Body of pancreas (tissue), 4 donors: ENCODE data around the gene LRRFIP1. TPM values are rescaled to one million over a fixed set of nuclear protein-coding genes. Genes with fewer than 3 reads are reported as not detected.
"Not testable (repeated sequence)": the region's sequence is repeated elsewhere in the genome, so short reads cannot be mapped to it uniquely, and the experiment has no call there.

Experiments used
- ATAC-seq: fragments of 150-250 bp; one replicate; pipeline ENCODE4 v1.9.1; 2016
- DNase-seq, 4 donors: peaks; one replicate each; pipeline ENCODE4 v3.0.0-alpha.2; 2019
- H3K27ac ChIP-seq, 4 donors: fragments of 200-600 bp; sonication (generic); 1 replicate in 3 of 4; 2 replicates in 1 of 4; pipeline versions ENCODE4 v1.5.1 to v1.6.1; 2016 to 2019; ENCODE audit warnings: mild to moderate bottlenecking in 1 of 4, mixed read lengths in 1 of 4, moderate library complexity in 1 of 4
- H3K27me3 ChIP-seq, 2 donors: fragments of 200-600 bp; sonication (generic); one replicate each; pipeline ENCODE4 v1.6.0; 2016; ENCODE audit warnings: mild to moderate bottlenecking in 1 of 2
- H3K36me3 ChIP-seq, 2 donors: fragments of 200-600 bp; sonication (generic); replicated peaks in 1 of 2; 2 replicates each; pipeline ENCODE4 v1.5.1; 2016; ENCODE audit warnings: low read depth in 2 of 2; ENCODE audit not compliant: insufficient read depth in 1 of 2
- H3K4me1 ChIP-seq: fragments of 200-600 bp; sonication (generic); one replicate; pipeline ENCODE4 v1.6.0; 2016
- H3K4me3 ChIP-seq, 2 donors: fragments of 200-600 bp; sonication (generic); 1 replicate in 1 of 2; 2 replicates in 1 of 2; pipeline ENCODE4 v1.5.1; 2016 to 2019
- H3K9me3 ChIP-seq, 3 donors: fragments of 200-600 bp; sonication (generic); 1 replicate in 2 of 3; 2 replicates in 1 of 3; pipeline ENCODE4 v1.5.1; 2016
- POLR2A ChIP-seq, 3 donors: fragments of 450-650 bp; IDR thresholded peaks; one replicate each; pipeline ENCODE4 v1.6.1; 2016; ENCODE audit warnings: antibody characterized with exemption in 3 of 3, mild to moderate bottlenecking in 2 of 3
- WGBS, 2 donors: methylation state at CpG; one replicate each; pipeline ENCODE4 v1.1.5; 2017; 5-methylcytosine and 5-hydroxymethylcytosine counted together
- intact Hi-C: fragments of 100-400 bp; cut with DNase I; formaldehyde crosslinking; loops from one replicate; pipeline ENCODE4 v1.15.1; 2023
- total RNA-seq, 2 donors: library from RNA; depleted of rRNA; stranded (reverse); fragments of >200 nt; gene quantifications; one replicate each; pipeline ENCODE4 v1.1.0, GENCODE V29; 2016
- TF ChIP-seq, protein P1 (sequence below), 7 experiments: fragments of 450-650 bp in 4 of 7; fragments of 200-600 bp in 3 of 7; sonication (generic) in 3 of 7; IDR thresholded peaks; one replicate each; pipeline ENCODE4 v1.5.1; 2016 to 2019; ENCODE audit warnings: antibody characterized with exemption in 7 of 7

LRRFIP1 gene
- total RNA-seq, 2 donors from 2014 or later: 49.8 to 57.1 TPM

DNA sequence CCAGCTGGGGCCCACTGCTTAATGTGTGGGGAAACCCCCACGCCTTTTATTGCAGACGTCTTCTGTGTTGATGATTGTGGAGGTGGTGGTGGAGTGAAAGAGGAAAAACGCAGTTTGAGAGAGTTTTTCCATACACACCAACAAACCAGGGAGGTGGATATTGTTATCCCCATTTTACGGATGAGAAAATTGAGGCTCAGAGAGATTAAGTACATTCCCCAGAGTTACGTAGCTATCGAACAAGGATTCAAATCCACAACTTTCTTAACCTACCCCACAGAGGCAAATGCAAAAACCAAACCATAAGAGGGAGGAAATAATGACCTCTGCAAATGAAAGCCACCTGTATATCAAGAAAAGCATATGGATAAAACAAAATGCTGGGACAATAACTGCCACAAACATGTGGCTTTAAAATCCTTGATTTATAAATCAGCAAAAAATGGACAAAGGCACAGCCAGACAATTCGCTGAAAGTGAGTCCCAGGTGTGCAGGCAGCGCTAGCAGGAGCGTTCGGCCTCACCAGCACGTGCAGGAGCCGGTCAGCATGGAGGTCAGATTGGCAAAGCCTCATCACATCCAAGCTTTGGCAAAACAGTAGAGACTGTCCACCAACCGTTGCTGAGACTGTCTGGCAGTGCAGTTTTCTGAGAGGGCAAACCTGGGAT lies 24.2 kb upstream of the LRRFIP1 start:
- DNase-seq (no peak), ATAC-seq (no peak)
- Histone ChIP-seq H3K27ac (no peak overlapping the region), H3K36me3 (no peaks in the 10 kb centered on the region), H3K9me3 (no peaks in the 10 kb centered on the region), H3K4me3 (no peak overlapping the region), H3K27me3 (no peaks in the 10 kb centered on the region), H3K4me1 (no peaks in the 10 kb centered on the region)
- TF ChIP-seq, protein P1, sequence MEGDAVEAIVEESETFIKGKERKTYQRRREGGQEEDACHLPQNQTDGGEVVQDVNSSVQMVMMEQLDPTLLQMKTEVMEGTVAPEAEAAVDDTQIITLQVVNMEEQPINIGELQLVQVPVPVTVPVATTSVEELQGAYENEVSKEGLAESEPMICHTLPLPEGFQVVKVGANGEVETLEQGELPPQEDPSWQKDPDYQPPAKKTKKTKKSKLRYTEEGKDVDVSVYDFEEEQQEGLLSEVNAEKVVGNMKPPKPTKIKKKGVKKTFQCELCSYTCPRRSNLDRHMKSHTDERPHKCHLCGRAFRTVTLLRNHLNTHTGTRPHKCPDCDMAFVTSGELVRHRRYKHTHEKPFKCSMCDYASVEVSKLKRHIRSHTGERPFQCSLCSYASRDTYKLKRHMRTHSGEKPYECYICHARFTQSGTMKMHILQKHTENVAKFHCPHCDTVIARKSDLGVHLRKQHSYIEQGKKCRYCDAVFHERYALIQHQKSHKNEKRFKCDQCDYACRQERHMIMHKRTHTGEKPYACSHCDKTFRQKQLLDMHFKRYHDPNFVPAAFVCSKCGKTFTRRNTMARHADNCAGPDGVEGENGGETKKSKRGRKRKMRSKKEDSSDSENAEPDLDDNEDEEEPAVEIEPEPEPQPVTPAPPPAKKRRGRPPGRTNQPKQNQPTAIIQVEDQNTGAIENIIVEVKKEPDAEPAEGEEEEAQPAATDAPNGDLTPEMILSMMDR (IDR thresholded peaks at IDR 0.05): no peak
- TF ChIP-seq POLR2A (IDR thresholded peaks at IDR 0.05): no peak
- 75 to 79% methylated on average over 13 of the region's 13 CpGs for WGBS, 2 donors
- intact Hi-C loops: no loop called here

DNA sequence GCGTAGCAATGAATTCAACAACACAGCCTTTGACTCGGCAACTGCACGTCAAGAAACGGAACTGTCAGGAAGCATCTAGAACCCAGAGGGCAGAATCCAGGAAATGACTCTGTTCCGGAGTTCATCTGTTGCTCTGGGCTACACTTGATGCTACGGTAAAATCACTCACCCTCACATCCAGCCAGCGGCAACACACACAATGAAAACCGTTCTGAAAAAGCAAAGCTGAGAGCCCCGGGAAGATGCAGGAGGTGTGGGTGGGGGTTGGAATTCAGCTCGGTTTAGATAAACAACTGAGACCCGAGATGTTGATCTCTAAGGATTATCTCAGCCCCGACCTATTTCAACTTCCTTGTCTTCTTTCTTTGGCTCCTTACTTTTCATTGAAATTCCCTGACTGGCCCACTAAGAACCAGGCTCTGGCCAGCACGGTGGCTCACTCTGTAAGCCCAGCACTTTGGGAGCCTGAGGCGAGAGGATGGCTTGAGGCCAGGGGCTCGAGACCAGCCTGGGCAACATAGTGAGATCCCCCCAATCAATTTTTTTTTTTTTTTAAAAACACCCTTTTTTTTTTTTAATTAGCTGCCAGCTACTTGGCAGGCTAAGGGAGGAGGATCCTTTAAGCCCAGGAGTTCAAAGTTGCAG lies 23.5 kb upstream of the LRRFIP1 start:
- no peak overlapping the region for H3K4me3 ChIP-seq
- no peaks in the 10 kb centered on the region for H3K4me1 ChIP-seq
- 51 to 68% methylated on average over 15 of the region's 15 CpGs for WGBS, 2 donors
- no peaks in the 10 kb centered on the region for H3K36me3 ChIP-seq
- TF ChIP-seq, protein P1 (IDR thresholded peaks at IDR 0.05): no peak
- TF ChIP-seq POLR2A (IDR thresholded peaks at IDR 0.05): peak in 1 of 3 donors; percentile 26
- peak in 2 of 4 donors; percentile 27 to 47 for DNase-seq
- ATAC-seq: peak; percentile 29
- peak overlapping the region in 1 of 4 donors; percentile 26 for H3K27ac ChIP-seq
- no peaks in the 10 kb centered on the region for H3K27me3 ChIP-seq
- intact Hi-C loops: no loop called here
- H3K9me3 ChIP-seq: no peaks in the 10 kb centered on the region

DNA sequence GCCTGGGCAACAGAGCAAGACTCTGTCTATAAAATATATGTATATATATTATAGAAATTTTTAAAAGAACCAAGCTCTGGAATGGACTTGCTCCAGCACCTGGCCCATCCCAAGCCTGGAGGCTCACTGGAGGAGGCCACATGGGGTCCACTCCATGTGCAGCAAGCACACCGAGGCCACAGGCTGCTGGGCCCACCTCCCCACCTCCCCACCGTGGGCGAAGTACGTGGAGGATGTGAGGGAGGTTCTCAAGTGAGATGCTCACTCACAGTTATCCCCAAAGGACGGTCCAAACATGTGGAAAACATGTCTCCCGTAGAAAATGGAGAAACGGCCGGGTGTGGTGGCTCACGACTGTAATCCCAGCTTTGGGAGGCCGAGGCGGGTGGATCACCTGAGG lies 23.0 kb upstream of the LRRFIP1 start:
- TF ChIP-seq, protein P1 (IDR thresholded peaks at IDR 0.05): no peak
- TF ChIP-seq POLR2A (IDR thresholded peaks at IDR 0.05): no peak

DNA sequence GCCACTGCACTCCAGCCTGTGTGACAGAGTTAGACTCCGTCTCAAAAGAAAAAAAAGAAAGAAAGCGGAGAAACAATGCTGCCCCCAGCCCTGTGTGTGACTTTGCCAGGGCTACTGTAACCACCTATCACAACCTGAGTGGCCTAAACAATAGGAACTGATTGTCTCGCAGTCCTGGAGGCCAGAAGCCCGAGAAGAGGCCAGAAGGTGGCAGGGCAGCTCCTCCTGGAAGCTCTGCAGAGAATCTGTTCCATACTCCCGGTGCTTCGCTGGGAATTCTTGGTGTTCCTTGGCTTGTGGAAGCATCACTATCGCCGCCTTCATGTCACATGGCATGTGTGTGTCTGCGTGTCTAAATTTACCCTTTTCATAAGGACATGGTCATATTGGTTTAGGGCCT lies 22.4 kb upstream of the LRRFIP1 start:
- no peaks in the 10 kb centered on the region for H3K36me3 ChIP-seq
- H3K27me3 ChIP-seq: no peaks in the 10 kb centered on the region
- H3K4me1 ChIP-seq: no peaks in the 10 kb centered on the region
- no peak for TF ChIP-seq POLR2A (IDR thresholded peaks at IDR 0.05)
- TF ChIP-seq, protein P1 (IDR thresholded peaks at IDR 0.05): peak in 5 of 7 experiments; percentile 19 to 53 (median 43)
- ATAC-seq (peak; percentile 66), DNase-seq (peak; percentile 38 to 62 (median 52))
- no peak overlapping the region for H3K27ac ChIP-seq
- no peak overlapping the region for H3K4me3 ChIP-seq
- H3K9me3 ChIP-seq: no peaks in the 10 kb centered on the region
- WGBS, 2 donors: 73 to 74% methylated on average over 8 to 9 of the region's 9 CpGs
- intact Hi-C loops: no loop called here

More for the DNA sequence above, 23.0 kb upstream of the LRRFIP1 start:
- Histone ChIP-seq H3K4me1 (no peaks in the 10 kb centered on the region), H3K27ac (no peak overlapping the region), H3K9me3 (no peaks in the 10 kb centered on the region), H3K4me3 (no peak overlapping the region), H3K27me3 (no peaks in the 10 kb centered on the region), H3K36me3 (no peaks in the 10 kb centered on the region)
- intact Hi-C loops: no loop called here
- ATAC-seq (no peak), DNase-seq (no peak)
- WGBS, 2 donors: 75 to 84% methylated on average over 11 of the region's 11 CpGs

DNA sequence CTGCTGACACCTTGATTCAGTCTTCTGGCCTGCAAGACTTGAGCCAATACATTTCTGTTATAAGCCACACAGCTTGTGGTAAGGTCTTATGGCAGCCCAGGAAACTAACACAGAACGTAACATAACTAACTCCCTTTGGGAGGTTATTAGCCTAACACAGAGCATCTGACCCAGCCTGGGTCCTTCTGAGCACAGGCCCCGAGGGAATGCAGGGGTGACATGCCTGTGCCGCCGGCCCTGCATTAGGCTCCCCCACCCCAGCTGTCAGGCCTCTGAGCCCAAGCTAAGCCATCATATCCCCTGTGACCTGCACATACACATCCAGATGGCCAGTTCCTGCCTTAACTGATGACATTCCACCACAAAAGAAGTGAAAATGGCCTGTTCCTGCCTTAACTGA lies 20.9 kb upstream of the LRRFIP1 start:
- H3K36me3 ChIP-seq, H3K4me1 ChIP-seq, H3K27ac ChIP-seq, DNase-seq, intact Hi-C loops, H3K4me3 ChIP-seq, ATAC-seq, H3K27me3 ChIP-seq, H3K9me3 ChIP-seq: not testable (repeated sequence)
- 84 to 96% methylated on average over 3 to 4 of the region's 4 CpGs for WGBS, 2 donors
